Common myeloid progenitor, CD34-positive (primary cell): Measurements from ENCODE around the gene TMEM129.

Experiments used
- CTCF ChIA-PET: fragments of 350-600 bp; sonication (Branson Sonifier 250); formaldehyde crosslinking; loops from one replicate; lab custom pipeline; 2021; ENCODE audit warnings: antibody characterized with exemption; lab: Charles Lee
- POLR2A ChIA-PET: fragments of 350-600 bp; sonication (Branson Sonifier 250); formaldehyde crosslinking; loops from one replicate; lab custom pipeline; 2021; ENCODE audit warnings: antibody characterized with exemption; lab: Charles Lee
- DNase-seq, 3 donors: peaks; one replicate each; pipeline versions ENCODE4 v3.0.0 to v3.0.0-alpha.2; 2013
- H3K27ac ChIP-seq, 2 experiments: 1 replicate in 1 of 2; 2 replicates in 1 of 2; pipeline ENCODE4 v1.7.0; 2013; ENCODE audit warnings: inconsistent platforms in 2 of 2, low read length in 2 of 2, mild to moderate bottlenecking in 2 of 2, low read depth in 1 of 2, moderate library complexity in 1 of 2; ENCODE audit not compliant: severe bottlenecking in 2 of 2, insufficient read depth in 1 of 2, poor library complexity in 1 of 2
- H3K27me3 ChIP-seq, 5 experiments: replicated peaks in 2 of 5; 1 replicate in 3 of 5; 2 replicates in 2 of 5; pipeline versions ENCODE4 v1.6.1 to v1.7.0; 2013; ENCODE audit warnings: low read length in 4 of 5, mild to moderate bottlenecking in 2 of 5, moderate library complexity in 2 of 5, inconsistent platforms in 1 of 5; ENCODE audit not compliant: insufficient read depth in 5 of 5, control insufficient read depth in 4 of 5
- H3K36me3 ChIP-seq, 4 experiments: 1 replicate in 2 of 4; 2 replicates in 2 of 4; pipeline versions ENCODE4 v1.6.1 to v1.7.0; 2013; ENCODE audit warnings: low read length in 3 of 4, control low read depth in 1 of 4, mild to moderate bottlenecking in 1 of 4; ENCODE audit not compliant: control insufficient read depth in 4 of 4, insufficient read depth in 4 of 4
- H3K4me1 ChIP-seq, 4 experiments: 1 replicate in 3 of 4; 2 replicates in 1 of 4; pipeline versions ENCODE4 v1.6.1 to v1.7.1; 2013; ENCODE audit warnings: low read length in 3 of 4, mild to moderate bottlenecking in 3 of 4, control low read depth in 1 of 4, inconsistent platforms in 1 of 4, moderate library complexity in 1 of 4; ENCODE audit not compliant: control insufficient read depth in 4 of 4, insufficient read depth in 4 of 4; ENCODE audit errors: control extremely low read depth in 1 of 4
- H3K4me3 ChIP-seq, 7 experiments: 1 replicate in 4 of 7; 2 replicates in 3 of 7; pipeline versions ENCODE4 v1.5.1 to v1.7.0; 2013; ENCODE audit warnings: mild to moderate bottlenecking in 7 of 7, low read length in 6 of 7, moderate library complexity in 6 of 7, inconsistent platforms in 2 of 7, low read depth in 2 of 7, control low read depth in 1 of 7; ENCODE audit not compliant: insufficient read depth in 4 of 7, control insufficient read depth in 1 of 7; ENCODE audit errors: extremely low read depth in 1 of 7
- H3K9me3 ChIP-seq, 5 experiments: 1 replicate in 4 of 5; 2 replicates in 1 of 5; pipeline versions ENCODE4 v1.6.1 to v1.7.1; 2013; ENCODE audit warnings: low read length in 4 of 5, mild to moderate bottlenecking in 2 of 5, inconsistent platforms in 1 of 5, low read depth in 1 of 5, moderate library complexity in 1 of 5; ENCODE audit not compliant: control insufficient read depth in 4 of 5, insufficient read depth in 2 of 5; ENCODE audit errors: control extremely low read depth in 1 of 5
- WGBS: methylation state at CpG from one replicate; pipeline ENCODE4 v1.1.5; 2013; ENCODE audit not compliant: insufficient coverage; 5-methylcytosine and 5-hydroxymethylcytosine counted together

TMEM129 gene

DNA sequence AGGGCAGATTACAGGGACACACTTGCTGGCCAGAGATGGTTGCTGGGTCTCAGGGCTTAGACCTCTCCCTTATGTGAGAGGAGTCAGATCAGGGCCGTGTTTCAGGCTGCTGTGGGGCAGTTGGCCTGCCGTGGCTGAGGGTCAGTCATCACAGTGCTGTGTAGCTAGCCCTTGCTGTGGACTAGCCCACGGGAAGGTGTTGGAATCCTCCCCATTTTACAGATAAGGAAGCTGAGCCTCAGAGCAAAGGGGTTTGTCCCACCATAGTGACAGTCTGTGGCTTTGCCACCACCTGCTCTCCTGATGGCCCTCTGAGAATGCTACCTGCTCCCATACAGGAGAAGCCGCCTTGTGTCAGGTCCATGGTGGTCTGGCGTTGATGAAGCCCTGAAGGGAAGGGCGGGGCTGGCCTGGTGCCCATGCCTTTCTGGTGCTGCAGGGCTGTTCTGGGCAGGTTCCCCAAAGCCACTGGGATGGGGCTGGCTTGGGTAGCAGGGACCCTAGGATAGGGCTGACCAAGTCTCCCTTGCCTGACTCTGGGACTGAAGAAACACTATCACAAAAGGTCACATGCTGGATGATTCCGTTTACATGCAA lies 34.6 kb downstream of the TMEM129 start:
- ChIA-PET POLR2A (no interaction called here), CTCF (no interaction called here)
- WGBS = 88% methylated on average over 7 of the region's 7 CpGs
- H3K4me3 ChIP-seq = no peak overlapping the region
- H3K9me3 ChIP-seq = no peaks in the 10 kb centered on the region
- peaks cover 2 to 15% (median 8%) of the 10 kb centered on the region in 4 experiments for H3K36me3 ChIP-seq
- H3K4me1 ChIP-seq = peaks cover 8 to 19% (median 18%) of the 10 kb centered on the region in 4 experiments
- no peaks in the 10 kb centered on the region for H3K27me3 ChIP-seq
- H3K27ac ChIP-seq = no peak overlapping the region
- no peak for DNase-seq

DNA sequence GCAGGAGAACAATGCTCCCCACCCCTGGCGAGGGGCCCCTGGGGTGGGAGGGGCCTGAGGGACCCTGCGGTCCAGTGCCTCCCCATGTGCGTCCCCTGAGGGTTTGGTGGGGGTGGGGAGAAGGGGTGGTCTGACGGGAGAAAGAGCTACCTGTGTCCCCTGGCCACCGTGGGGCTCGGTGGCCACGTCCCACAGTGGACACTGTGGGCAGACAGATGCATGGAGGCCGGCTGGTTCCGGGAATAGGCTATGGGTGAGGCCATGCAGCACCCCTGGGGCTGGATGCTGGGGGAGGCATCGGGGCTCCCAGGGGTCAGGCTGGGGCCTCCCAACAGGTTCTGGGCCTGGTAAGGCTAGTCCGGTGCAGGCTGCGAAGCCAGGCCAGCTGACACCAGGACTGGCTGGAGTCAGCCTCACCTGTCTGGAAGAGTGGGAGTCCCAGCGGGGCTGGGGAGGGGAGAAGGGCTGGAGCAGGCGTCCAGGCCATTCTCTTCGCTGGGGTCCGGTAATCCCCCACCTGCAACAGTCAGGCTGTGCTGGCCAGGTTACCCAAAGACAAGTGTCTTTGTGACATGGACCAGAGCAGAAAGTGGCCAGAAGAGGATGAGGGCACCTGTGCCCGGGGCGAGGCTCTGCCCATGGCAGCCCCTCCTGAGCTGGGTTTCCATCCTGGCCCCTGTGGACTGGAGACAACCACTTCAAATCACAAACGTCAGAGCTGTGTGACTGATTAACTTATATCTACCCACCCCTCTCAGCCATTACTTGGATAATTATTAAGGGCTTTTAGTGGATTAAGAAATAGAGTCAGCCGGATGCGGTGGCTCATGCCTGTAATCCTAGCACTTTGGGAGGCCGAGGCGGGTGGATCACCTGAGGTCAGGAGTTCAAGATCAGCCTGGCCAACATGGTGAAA lies 35.6 kb downstream of the TMEM129 start:
- Histone ChIP-seq H3K9me3 (no peaks in the 10 kb centered on the region), H3K27ac (no peak overlapping the region), H3K36me3 (peaks cover 0 to 5% (median 1%) of the 10 kb centered on the region in 4 experiments), H3K4me3 (no peak overlapping the region), H3K4me1 (peaks cover 8 to 19% (median 18%) of the 10 kb centered on the region in 4 experiments), H3K27me3 (no peaks in the 10 kb centered on the region)
- ChIA-PET POLR2A (interaction anchor here (0.5 kb wide), 1 partner anchor 23 kb away, joined by 4 read pairs; no protein-coding TSS in a partner anchor), CTCF (interaction anchor here (1.0 kb wide), 1 partner anchor 41 kb away, joined by 4 read pairs; no protein-coding TSS in a partner anchor)
- WGBS = 96% methylated on average over 18 of the region's 23 CpGs
- no peak for DNase-seq

DNA sequence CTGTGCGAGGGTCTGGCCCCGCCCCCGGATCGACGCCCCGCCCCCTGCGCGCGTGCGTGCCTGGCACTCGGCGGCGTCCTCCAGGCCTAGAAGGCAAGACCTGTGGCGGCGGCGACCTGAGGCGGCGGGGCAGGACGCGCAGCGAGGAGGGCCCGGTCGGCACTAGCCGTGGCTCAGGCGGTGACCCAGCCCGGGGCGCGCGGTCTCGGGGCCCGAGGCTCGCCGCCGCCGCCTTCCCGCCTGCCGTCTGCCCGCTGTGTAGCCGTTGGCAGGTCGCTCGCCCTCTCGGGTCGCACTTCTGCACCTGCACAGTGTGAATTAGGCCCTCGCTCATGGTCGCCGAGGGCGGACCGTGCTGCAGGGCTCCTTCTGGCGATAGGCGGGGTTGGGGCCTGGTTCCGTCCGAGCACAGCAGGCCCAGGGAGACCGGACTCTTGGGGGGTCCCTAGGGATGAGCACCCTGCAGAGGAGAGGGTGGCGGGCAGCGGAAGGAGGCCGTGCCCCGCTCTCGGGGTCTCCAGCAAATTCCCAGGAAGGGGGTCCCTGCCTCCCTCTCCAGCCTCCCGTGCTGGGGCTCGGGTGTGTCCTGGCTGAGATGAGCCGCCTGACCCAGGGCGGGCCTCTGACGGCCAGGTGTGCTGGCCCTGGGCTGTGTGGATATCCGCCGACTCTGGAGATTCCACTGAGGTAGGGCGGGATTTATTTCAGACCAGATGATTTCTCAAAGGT lies 36.5 kb downstream of the TMEM129 start:
- CTCF ChIA-PET = interaction anchor here (1.0 to 3.6 kb wide), 2 partner anchors 9 to 42 kb away, joined by 4 to 14 read pairs; no protein-coding TSS in a partner anchor
- 36% methylated on average over 63 of the region's 66 CpGs for WGBS
- DNase-seq = no peak
- Histone ChIP-seq H3K4me1 (peaks cover 8 to 19% (median 18%) of the 10 kb centered on the region in 4 experiments), H3K27ac (no peak overlapping the region), H3K9me3 (no peaks in the 10 kb centered on the region), H3K36me3 (peaks cover 0 to 3% (median 0%) of the 10 kb centered on the region in 4 experiments), H3K4me3 (peak overlapping the region in 6 of 7 experiments; percentile 23 to 72 (median 50)), H3K27me3 (no peaks in the 10 kb centered on the region)
- POLR2A ChIA-PET = interaction anchor here (0.5 kb wide), 1 partner anchor 23 kb away, joined by 4 read pairs; no protein-coding TSS in a partner anchor

DNA sequence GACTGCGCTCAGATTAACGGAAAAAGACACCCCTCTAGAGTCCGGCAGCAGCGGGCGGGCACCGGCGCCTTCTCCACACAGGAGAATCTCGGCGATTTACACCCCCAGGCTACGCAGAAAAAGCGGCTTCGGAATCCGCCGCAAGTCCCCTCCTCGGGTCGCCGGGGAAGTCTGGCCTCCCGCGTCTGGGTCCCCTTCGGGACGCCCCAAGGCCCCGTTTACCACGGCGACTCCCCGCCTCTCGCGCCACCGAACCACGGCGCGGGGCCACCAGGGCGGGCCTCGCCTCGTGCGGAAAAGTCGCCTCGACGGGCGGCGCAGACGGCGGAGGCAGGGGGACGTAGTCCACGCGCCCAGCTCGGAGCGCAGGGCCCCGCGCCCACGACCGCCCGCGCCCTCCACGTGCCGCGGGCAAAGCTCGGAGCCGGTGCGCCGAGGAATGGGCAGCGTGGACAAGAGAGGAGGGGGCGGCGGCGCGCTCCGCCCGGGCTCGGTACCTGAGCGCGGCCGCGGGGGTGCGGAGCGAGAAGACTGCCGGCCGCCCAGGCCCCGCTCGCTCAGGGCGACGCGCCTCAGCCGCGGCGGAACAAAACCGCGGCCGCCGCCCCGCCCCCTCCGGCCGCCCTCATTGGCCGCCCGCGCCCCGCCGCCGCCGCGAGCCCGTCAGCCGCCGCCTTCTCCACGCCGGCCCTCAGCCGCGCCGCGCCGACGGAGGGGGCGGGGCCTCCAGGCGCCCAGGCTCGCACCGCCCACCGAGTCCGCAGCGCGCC lies 37.2 kb downstream of the TMEM129 start, which contains the start of gene FAM53A:
Gene FAM53A (minus strand): TSS at position 578 of the 770 bp plus-strand sequence. CDS start 15,572 bp downstream, outside the sequence.
- no peaks in the 10 kb centered on the region for H3K9me3 ChIP-seq
- DNase-seq = peak; percentile 81 to 91 (median 89)
- peaks cover 8 to 19% (median 18%) of the 10 kb centered on the region in 4 experiments for H3K4me1 ChIP-seq
- WGBS = under 1% methylated on average over 92 of the region's 118 CpGs
- ChIA-PET POLR2A (no interaction called here), CTCF (interaction anchor here (3.6 kb wide), 1 partner anchor 9 kb away, joined by 14 read pairs; no protein-coding TSS in a partner anchor)
- H3K4me3 ChIP-seq = peak within 1 kb of the TSS; percentile 48 to 79 (median 64)
- H3K27ac ChIP-seq = no peak within 1 kb of the TSS
- H3K27me3 ChIP-seq = no peaks in the 10 kb centered on the region
- no peaks in the 10 kb centered on the region for H3K36me3 ChIP-seq

- POLR2A ChIA-PET = no interaction called here
- DNase-seq = peak; percentile 27 to 63 (median 59)
- H3K36me3 ChIP-seq = no peaks in the 10 kb centered on the region
- CTCF ChIA-PET = interaction anchor here (1.0 to 3.6 kb wide), 2 partner anchors 10 to 39 kb away, joined by 4 to 14 read pairs; no protein-coding TSS in a partner anchor
- H3K27me3 ChIP-seq = no peaks in the 10 kb centered on the region
- H3K27ac ChIP-seq = no peak overlapping the region
- H3K9me3 ChIP-seq = no peaks in the 10 kb centered on the region
- 3% methylated on average over 9 of the region's 13 CpGs for WGBS
- H3K4me1 ChIP-seq = peaks cover 8 to 19% (median 18%) of the 10 kb centered on the region in 4 experiments
- H3K4me3 ChIP-seq = peak overlapping the region; percentile 48 to 79 (median 64)
Measured at GRCh38 chr4:1683261-1683735, 37.8 kb downstream of the TMEM129 start.

GRCh38 chr4:1682860-1683259 lies 38.3 kb downstream of the TMEM129 start:
- CTCF ChIA-PET = interaction anchor here (0.6 to 3.6 kb wide), 3 partner anchors 10 to 39 kb away, joined by 4 to 14 read pairs (median 4); no protein-coding TSS in a partner anchor
- H3K4me3 ChIP-seq = peak overlapping the region in 6 of 7 experiments; percentile 58 to 79 (median 65)
- WGBS = 91% methylated on average over 10 of the region's 13 CpGs
- H3K27ac ChIP-seq = no peak overlapping the region
- POLR2A ChIA-PET = no interaction called here
- H3K27me3 ChIP-seq = no peaks in the 10 kb centered on the region
- H3K36me3 ChIP-seq = no peaks in the 10 kb centered on the region
- H3K9me3 ChIP-seq = no peaks in the 10 kb centered on the region
- peaks cover 8 to 19% (median 18%) of the 10 kb centered on the region in 4 experiments for H3K4me1 ChIP-seq
- no peak for DNase-seq
